ENCODE data around the gene TMIGD1. TPM values are rescaled to one million over a fixed set of nuclear protein-coding genes. Genes with fewer than 3 reads are reported as not detected.

Gene TMIGD1
- total and polyA plus RNA-seq, 2 of the 13 experiments (the other 11 are each of a cell fraction or from before 2014, with no cell fraction given), result not detected

- no peak for TF ChIP-seq GPN1 (CRISPR knock-in tag; IDR thresholded peaks at IDR 0.05; ENCODE audit: borderline replicate concordance)
- peak; percentile 72; the same call in 1 of the 2 replicates for TF ChIP-seq HBP1 (CRISPR knock-in tag; IDR thresholded peaks at IDR 0.05; ENCODE audit: low read depth)
- no peak for TF ChIP-seq KDM5A (IDR thresholded peaks at IDR 0.05; ENCODE audit: borderline replicate concordance, low read length)
- TF ChIP-seq AKNA (CRISPR knock-in tag; IDR thresholded peaks at IDR 0.05; ENCODE audit: borderline replicate concordance), result no peak
- TF ChIP-seq ZNF354B (CRISPR knock-in tag; IDR thresholded peaks at IDR 0.05), result peak; percentile 66; the same call in 1 of the 2 replicates
- no peak for TF ChIP-seq FIP1L1 (IDR thresholded peaks at IDR 0.05; ENCODE audit: borderline replicate concordance, insufficient read depth, low read depth, low read length)
- TF ChIP-seq NR2C2 (CRISPR knock-in tag; IDR thresholded peaks at IDR 0.05; ENCODE audit: borderline replicate concordance), result peak; percentile 54; the same call in 1 of the 2 replicates
- peak; percentile 97 for TF ChIP-seq MED1 (CRISPR knock-in tag; IDR thresholded peaks at IDR 0.05)
- no peak for TF ChIP-seq SMAD1 (CRISPR knock-in tag; IDR thresholded peaks at IDR 0.05; ENCODE audit: borderline replicate concordance, low read depth)
- TF ChIP-seq CAMTA2 (CRISPR knock-in tag; IDR thresholded peaks at IDR 0.05; ENCODE audit: borderline replicate concordance), result no peak
- peak; percentile 43 to 48; a peak in 1 of 4 replicates for TF ChIP-seq HMGXB4 (CRISPR knock-in tag; IDR thresholded peaks at IDR 0.05; ENCODE audit: borderline replicate concordance in 1 of 2, low read depth in 1 of 2)
- TF ChIP-seq DMTF1 (CRISPR knock-in tag; IDR thresholded peaks at IDR 0.05), result no peak
- TF ChIP-seq NRL (CRISPR knock-in tag; IDR thresholded peaks at IDR 0.05; ENCODE audit: borderline replicate concordance), result no peak
- TF ChIP-seq ZFP36 (IDR thresholded peaks at IDR 0.05; ENCODE audit: borderline replicate concordance, low read depth, low read length, partially characterized antibody), result no peak
- TF ChIP-seq MAFG (CRISPR knock-in tag; IDR thresholded peaks at IDR 0.05), result no peak
- no peak for TF ChIP-seq ZNF567 (CRISPR knock-in tag; IDR thresholded peaks at IDR 0.05; ENCODE audit: borderline replicate concordance)
- TF ChIP-seq TAF1 (CRISPR knock-in tag; IDR thresholded peaks at IDR 0.05), result peak; percentile 43; the same call in 1 of the 2 replicates
Measured at GRCh38 chr17:30344283-30345088, 10.6 kb upstream of the TMIGD1 start (continued).
